Measurements from ENCODE around the gene PTEN.
"Not testable (repeated sequence)": the region's sequence is repeated elsewhere in the genome, so short reads cannot be mapped to it uniquely, and the experiment has no call there.

DNA sequence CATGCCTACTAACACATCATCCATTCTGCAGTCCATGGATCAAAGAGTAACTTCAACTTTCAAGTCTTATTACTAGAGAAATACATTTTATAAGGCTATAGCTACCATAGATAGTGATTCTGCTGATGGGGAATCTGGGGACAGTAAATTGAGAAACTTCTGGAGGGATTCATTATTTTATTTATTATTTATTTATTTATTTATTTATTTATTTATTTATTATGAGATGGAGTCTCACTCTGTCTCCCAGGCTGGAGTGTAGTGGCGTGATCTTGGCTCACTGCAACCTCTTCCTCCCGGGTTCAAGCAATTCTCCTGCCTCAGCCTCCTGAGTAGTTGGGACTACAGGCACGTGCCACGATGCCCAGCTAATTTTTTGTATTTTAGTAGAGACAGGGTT, 34.4 kb upstream of the PTEN start:
- TF ChIP-seq, protein P1, sequence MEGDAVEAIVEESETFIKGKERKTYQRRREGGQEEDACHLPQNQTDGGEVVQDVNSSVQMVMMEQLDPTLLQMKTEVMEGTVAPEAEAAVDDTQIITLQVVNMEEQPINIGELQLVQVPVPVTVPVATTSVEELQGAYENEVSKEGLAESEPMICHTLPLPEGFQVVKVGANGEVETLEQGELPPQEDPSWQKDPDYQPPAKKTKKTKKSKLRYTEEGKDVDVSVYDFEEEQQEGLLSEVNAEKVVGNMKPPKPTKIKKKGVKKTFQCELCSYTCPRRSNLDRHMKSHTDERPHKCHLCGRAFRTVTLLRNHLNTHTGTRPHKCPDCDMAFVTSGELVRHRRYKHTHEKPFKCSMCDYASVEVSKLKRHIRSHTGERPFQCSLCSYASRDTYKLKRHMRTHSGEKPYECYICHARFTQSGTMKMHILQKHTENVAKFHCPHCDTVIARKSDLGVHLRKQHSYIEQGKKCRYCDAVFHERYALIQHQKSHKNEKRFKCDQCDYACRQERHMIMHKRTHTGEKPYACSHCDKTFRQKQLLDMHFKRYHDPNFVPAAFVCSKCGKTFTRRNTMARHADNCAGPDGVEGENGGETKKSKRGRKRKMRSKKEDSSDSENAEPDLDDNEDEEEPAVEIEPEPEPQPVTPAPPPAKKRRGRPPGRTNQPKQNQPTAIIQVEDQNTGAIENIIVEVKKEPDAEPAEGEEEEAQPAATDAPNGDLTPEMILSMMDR (IDR thresholded peaks at IDR 0.05) = not testable (repeated sequence)
- not testable (repeated sequence) for TF ChIP-seq POLR2A, POLR2AphosphoS5 (IDR thresholded peaks at IDR 0.05)

Measured in stomach (tissue), 4 donors.